ENCODE results near the gene MRRF. TPM values are rescaled to one million over a fixed set of nuclear protein-coding genes. Genes with fewer than 3 reads are reported as not detected.

MRRF gene
- total RNA-seq, 4 donors from 2014 or later = 54.8 to 69.6 (median 67.8) TPM

- no peak for TF ChIP-seq CTCF (IDR thresholded peaks at IDR 0.05)
- no peak for TF ChIP-seq POLR2A (IDR thresholded peaks at IDR 0.05)
- no peak overlapping the region for H3K27ac ChIP-seq
These were observed 75.5 kb downstream of the MRRF start for GRCh38 chr9:122340161-122340560.

GRCh38 chr9:122342323-122343050 is 77.8 kb downstream of the MRRF start:
- TF ChIP-seq CTCF (IDR thresholded peaks at IDR 0.05) = no peak
- TF ChIP-seq POLR2A (IDR thresholded peaks at IDR 0.05) = no peak

More at GRCh38 chr9:122340161-122340560, 75.5 kb downstream of the MRRF start:
- no peaks in the 10 kb centered on the region for H3K4me1 ChIP-seq
- DNase-seq = no peak
- no peaks in the 10 kb centered on the region for H3K27me3 ChIP-seq
- no peak overlapping the region for H3K4me3 ChIP-seq
- H3K36me3 ChIP-seq = no peaks in the 10 kb centered on the region
- no peaks in the 10 kb centered on the region for H3K9me3 ChIP-seq

GRCh38 chr9:122346478-122347347 is 82.0 kb downstream of the MRRF start:
- no peaks in the 10 kb centered on the region for H3K27me3 ChIP-seq
- peak overlapping the region in 3 of 4 donors; percentile 33 to 48 (median 46) for H3K27ac ChIP-seq
- H3K9me3 ChIP-seq = no peaks in the 10 kb centered on the region
- H3K4me3 ChIP-seq = peak overlapping the region; percentile 41 to 65 (median 55)
- no peaks in the 10 kb centered on the region for H3K36me3 ChIP-seq
- H3K4me1 ChIP-seq = peaks cover 0 to 9% (median 5%) of the 10 kb centered on the region in 4 donors
- peak in 2 of 3 donors; percentile 55 to 61 for DNase-seq
- TF ChIP-seq POLR2A (IDR thresholded peaks at IDR 0.05) = no peak
- TF ChIP-seq CTCF (IDR thresholded peaks at IDR 0.05) = peak in 2 of 6 experiments; percentile 10 to 12

More at GRCh38 chr9:122342323-122343050, 77.8 kb downstream of the MRRF start:
- Histone ChIP-seq H3K4me3 (no peak overlapping the region), H3K4me1 (peaks cover 0 to 9% (median 2%) of the 10 kb centered on the region in 4 donors), H3K27ac (no peak overlapping the region), H3K9me3 (no peaks in the 10 kb centered on the region), H3K36me3 (no peaks in the 10 kb centered on the region), H3K27me3 (no peaks in the 10 kb centered on the region)
- DNase-seq = no peak

- peak overlapping the region in 3 of 4 donors; percentile 33 to 48 (median 46) for H3K27ac ChIP-seq
- H3K36me3 ChIP-seq = no peaks in the 10 kb centered on the region
- H3K4me1 ChIP-seq = peaks cover 0 to 9% (median 5%) of the 10 kb centered on the region in 4 donors
- no peaks in the 10 kb centered on the region for H3K9me3 ChIP-seq
- no peaks in the 10 kb centered on the region for H3K27me3 ChIP-seq
- H3K4me3 ChIP-seq = peak overlapping the region; percentile 41 to 65 (median 55)
- no peak for TF ChIP-seq CTCF (IDR thresholded peaks at IDR 0.05)
- peak in 1 of 3 donors; percentile 20 for DNase-seq
These were observed 82.9 kb downstream of the MRRF start for GRCh38 chr9:122347348-122348287.

GRCh38 chr9:122348288-122348777 is 83.7 kb downstream of the MRRF start:
- Histone ChIP-seq H3K9me3 (no peaks in the 10 kb centered on the region), H3K4me3 (no peak overlapping the region), H3K27me3 (no peaks in the 10 kb centered on the region), H3K27ac (no peak overlapping the region), H3K36me3 (no peaks in the 10 kb centered on the region), H3K4me1 (peaks cover 0 to 9% (median 5%) of the 10 kb centered on the region in 4 donors)
- TF ChIP-seq POLR2A (IDR thresholded peaks at IDR 0.05) (no peak), CTCF (IDR thresholded peaks at IDR 0.05) (no peak)
- no peak for DNase-seq
